GM12878 (cell line): ENCODE results near the gene DUS3L. TPM values are rescaled to one million over a fixed set of nuclear protein-coding genes. Genes with fewer than 3 reads are reported as not detected.

Experiments
- BHLHE40 ChIP-seq, 2 experiments: fragments of 450-650 bp in 1 of 2; IDR thresholded peaks; 2 replicates each; pipeline ENCODE4 v1.6.1; 2011 to 2017; ENCODE audit warnings: low read depth in 2 of 2, borderline replicate concordance in 1 of 2, improper control_type of control experiment in 1 of 2, low read length in 1 of 2, mild to moderate bottlenecking in 1 of 2
- CHD1 ChIP-seq: IDR thresholded peaks from 2 replicates; pipeline ENCODE4 v1.6.1; 2012; ENCODE audit warnings: low read depth, low read length, improper control_type of control experiment
- EED ChIP-seq: sonication (generic); IDR thresholded peaks from 2 replicates; pipeline ENCODE4 v1.6.1; 2016; ENCODE audit warnings: antibody characterized with exemption, low read depth
- ESRRA ChIP-seq: IDR thresholded peaks from 2 replicates; pipeline ENCODE4 v1.6.1; 2012; ENCODE audit warnings: mild to moderate bottlenecking, low read length, improper control_type of control experiment
- IRF3 ChIP-seq: fragments of 450-650 bp; IDR thresholded peaks from 2 replicates; pipeline ENCODE4 v1.6.1; 2014; ENCODE audit warnings: mild to moderate bottlenecking
- JUNB ChIP-seq: IDR thresholded peaks from 2 replicates; pipeline ENCODE4 v1.6.1; 2016; ENCODE audit warnings: antibody characterized with exemption, mild to moderate bottlenecking
- NBN ChIP-seq: fragments of 450-650 bp; IDR thresholded peaks from 2 replicates; pipeline ENCODE4 v1.6.1; 2016
- REST ChIP-seq: IDR thresholded peaks from 2 replicates; pipeline ENCODE4 v1.6.1; 2012; ENCODE audit warnings: mild to moderate bottlenecking, low read depth, low read length
- SMARCA5 ChIP-seq: fragments of 450-650 bp; IDR thresholded peaks from 2 replicates; pipeline ENCODE4 v1.6.1; 2017; ENCODE audit warnings: mild to moderate bottlenecking
- SUPT20H ChIP-seq: IDR thresholded peaks from 2 replicates; pipeline ENCODE4 v1.6.1; 2011; ENCODE audit warnings: low read depth, mild to moderate bottlenecking, low read length, moderate library complexity, borderline replicate concordance; ENCODE audit not compliant: control insufficient read depth
- polyA plus RNA-seq, 11 experiments: library from polyadenylated mRNA; depleted of rRNA in 4 of 11; unstranded in 6 of 11; stranded (reverse) in 5 of 11; fragments of >200 nt; fragmentation: Nextera tagmentation in 4 of 11; fragmentation: Illumina TruSeq in 1 of 11; extraction: Ambion mirVana in 4 of 11; extraction: Trizol in 1 of 11; gene quantifications; 1 replicate in 1 of 11; 2 replicates in 10 of 11; pipeline versions ENCODE4 v1.2.1 to v1.2.3, GENCODE V29; 2011 to 2016; ENCODE audit warnings: inconsistent platforms in 2 of 11, missing spikeins in 2 of 11, low read depth in 1 of 11
- total RNA-seq, 4 experiments: library from RNA; depleted of rRNA in 3 of 4; stranded (reverse); fragments of >200 nt in 3 of 4; fragmentation: Illumina TruSeq in 1 of 4; extraction: Trizol in 1 of 4; gene quantifications; 2 replicates each; pipeline versions ENCODE4 v1.2.1 to v1.2.3, GENCODE V29; 2013 to 2021
- TF ChIP-seq, protein P1 (sequence below): fragments of 450-650 bp; formaldehyde crosslinking; IDR thresholded peaks from 2 replicates; pipeline ENCODE4 v1.5.0; 2022; ENCODE audit warnings: mild to moderate bottlenecking, missing genetic modification characterization

The DUS3L gene
- total and polyA plus RNA-seq, 10 of the 15 experiments (the other 5 are each of a cell fraction or from before 2014, with no cell fraction given), result 0.64 to 47.6 (median 31.1) TPM

DNA sequence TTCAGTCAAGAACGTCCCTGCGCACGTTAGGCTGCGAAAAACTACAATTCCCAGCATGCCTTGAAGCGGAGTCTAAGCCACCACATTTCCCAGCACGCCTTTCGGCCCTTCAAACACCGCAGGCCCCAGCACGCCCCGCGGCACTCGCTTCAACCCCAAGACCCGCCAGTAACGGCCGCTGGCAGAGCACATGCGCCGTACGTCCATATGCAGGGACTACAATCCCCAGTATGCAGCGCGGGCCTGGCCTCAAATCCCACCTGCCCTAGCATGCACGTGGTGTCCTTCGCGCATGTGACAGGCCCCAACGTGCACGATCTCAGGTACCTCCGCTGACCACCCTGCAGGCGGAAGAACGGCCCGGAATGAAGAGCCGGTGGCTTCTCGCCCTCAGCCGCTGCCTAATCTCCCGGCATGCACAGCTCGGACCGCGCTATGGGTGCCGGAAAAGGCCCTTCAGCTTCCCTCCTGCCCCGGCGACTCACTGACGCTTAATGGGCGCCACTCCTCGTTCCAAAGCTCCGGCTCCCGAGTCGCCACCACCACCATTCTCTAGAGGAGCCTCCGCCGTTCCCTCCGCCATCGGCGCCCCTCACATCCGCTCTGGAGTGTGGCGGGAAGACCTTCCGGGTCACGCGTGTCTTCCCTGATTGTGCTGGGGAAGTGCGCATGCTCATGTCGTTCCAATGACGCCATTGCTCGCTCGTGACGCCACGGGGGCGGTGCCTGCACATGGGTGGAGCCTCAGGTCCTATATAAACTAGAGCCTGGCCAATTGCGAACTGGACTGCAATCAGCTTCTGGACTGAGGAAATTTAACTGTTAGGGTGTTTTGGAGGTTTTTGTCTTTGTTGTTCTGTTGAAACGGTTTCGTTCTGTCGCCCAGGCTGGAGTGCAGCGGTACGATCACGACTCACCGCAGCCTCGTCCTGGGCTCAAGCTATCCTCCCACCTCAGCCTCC lies at the start of gene DUS3L (continued):
- TF ChIP-seq REST (no peak), ESRRA (peak; percentile 12; the same call in 1 of the 2 replicates), EED (no peak), SMARCA5 (peak; percentile 83), SUPT20H (no peak), CHD1 (0 out of 2 replicates have a peak, but pooled peaks have one; percentile 60), IRF3 (no peak), BHLHE40 (IDR thresholded peaks at IDR 0.05; ENCODE audit: borderline replicate concordance in 1 of 2, low read depth in 2 of 2, low read length in 1 of 2) (peak; percentile 89 to 95; a peak in 3 of 4 replicates), JUNB (no peak), NBN (peak; percentile 98)
- TF ChIP-seq, protein P1, sequence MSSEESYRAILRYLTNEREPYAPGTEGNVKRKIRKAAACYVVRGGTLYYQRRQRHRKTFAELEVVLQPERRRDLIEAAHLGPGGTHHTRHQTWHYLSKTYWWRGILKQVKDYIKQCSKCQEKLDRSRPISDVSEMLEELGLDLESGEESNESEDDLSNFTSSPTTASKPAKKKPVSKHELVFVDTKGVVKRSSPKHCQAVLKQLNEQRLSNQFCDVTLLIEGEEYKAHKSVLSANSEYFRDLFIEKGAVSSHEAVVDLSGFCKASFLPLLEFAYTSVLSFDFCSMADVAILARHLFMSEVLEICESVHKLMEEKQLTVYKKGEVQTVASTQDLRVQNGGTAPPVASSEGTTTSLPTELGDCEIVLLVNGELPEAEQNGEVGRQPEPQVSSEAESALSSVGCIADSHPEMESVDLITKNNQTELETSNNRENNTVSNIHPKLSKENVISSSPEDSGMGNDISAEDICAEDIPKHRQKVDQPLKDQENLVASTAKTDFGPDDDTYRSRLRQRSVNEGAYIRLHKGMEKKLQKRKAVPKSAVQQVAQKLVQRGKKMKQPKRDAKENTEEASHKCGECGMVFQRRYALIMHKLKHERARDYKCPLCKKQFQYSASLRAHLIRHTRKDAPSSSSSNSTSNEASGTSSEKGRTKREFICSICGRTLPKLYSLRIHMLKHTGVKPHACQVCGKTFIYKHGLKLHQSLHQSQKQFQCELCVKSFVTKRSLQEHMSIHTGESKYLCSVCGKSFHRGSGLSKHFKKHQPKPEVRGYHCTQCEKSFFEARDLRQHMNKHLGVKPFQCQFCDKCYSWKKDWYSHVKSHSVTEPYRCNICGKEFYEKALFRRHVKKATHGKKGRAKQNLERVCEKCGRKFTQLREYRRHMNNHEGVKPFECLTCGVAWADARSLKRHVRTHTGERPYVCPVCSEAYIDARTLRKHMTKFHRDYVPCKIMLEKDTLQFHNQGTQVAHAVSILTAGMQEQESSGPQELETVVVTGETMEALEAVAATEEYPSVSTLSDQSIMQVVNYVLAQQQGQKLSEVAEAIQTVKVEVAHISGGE, result peak; percentile 53; the same call in 1 of the 2 replicates
